Activated CD8-positive, alpha-beta memory T cell treated with anti-CD3 and anti-CD28 coated beads, Interleukin-2, amount 50 U/mL, for 24 hours (primary cell): ENCODE results near the gene MORF4L1.
"Not testable (repeated sequence)": the region's sequence is repeated elsewhere in the genome, so short reads cannot be mapped to it uniquely, and the experiment has no call there.

Experiments
- DNase-seq: peaks from one replicate; pipeline ENCODE4 v3.0.0-alpha.2; 2020; ENCODE audit errors: extremely low read depth

The MORF4L1 gene

DNA sequence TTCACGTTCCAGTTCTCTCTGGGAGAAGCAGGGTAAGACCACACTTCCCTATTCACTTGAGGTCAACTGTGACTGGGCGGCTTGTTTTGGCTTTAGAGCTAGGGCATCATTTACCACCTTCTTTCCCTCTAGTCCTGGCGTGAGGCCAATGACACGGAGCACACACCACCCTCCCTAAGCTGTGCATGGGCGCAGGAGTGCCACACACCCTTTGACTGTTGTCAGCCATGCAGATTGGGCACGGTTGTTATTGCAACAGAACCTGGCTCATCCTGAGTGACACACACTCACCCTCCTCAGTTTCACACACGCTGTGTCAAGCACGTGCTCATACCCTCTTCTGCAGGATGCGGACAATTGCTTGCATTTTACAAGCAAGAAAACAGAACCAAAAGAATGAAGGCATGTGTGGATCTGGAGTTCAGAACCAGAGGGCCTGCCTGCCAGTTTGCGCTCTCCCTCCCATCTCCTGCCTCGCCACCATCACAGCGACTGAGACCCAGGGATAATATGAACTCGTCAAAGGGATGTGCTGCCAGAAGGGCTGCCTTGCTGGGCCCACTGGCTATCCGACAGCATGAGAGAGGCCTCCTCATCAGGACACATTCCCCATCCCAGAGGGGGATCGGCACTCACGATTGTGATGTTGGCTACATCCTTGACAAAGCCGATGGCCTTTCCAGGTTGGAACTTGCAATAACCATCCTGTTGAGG is 54.5 kb downstream of the MORF4L1 start:
- no peak for DNase-seq

DNA sequence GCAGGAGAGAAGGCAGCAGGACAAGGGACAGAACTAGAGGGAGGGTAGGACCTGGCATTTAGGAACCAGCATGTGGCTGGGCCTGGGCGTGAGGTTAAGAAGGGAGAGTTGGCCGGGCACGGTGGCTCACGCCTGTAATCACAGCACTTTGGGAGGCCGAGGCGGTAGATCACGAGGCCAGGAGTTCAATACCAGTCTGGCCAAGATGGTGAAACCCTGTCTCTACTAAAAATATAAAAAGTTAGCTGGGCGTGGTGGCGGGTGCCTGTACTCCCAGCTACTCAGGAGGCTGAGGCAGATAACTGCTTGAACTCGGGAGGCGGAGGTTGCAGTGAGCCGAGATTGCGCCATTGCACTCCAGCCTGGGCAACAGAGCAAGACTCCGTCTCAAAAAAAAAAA is 55.5 kb downstream of the MORF4L1 start:
- DNase-seq = not testable (repeated sequence)

DNA sequence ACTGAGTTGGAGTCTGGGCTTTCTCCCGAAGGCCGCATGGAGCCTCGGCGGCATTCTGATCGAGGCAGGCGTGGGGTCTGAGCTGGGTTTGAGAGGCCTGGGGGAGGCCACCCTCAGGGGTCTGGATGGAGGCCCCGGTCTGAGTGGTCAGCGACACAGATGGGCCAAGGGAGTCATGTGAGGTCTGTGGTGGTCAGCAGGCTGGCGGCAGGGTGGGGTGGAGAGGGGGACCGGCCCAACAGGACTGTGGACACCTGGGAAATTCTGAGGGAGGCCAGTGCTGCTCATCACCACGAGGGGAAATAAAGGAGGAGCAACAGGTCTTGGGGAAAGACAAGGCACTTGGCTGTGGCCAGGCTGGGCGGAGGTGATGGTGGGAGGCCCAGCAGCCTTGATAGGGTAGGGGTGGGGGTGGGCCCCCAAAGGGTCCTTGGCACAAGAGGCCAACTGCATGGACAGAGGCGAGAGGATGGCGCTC is 56.0 kb downstream of the MORF4L1 start:
- DNase-seq = no peak

DNA sequence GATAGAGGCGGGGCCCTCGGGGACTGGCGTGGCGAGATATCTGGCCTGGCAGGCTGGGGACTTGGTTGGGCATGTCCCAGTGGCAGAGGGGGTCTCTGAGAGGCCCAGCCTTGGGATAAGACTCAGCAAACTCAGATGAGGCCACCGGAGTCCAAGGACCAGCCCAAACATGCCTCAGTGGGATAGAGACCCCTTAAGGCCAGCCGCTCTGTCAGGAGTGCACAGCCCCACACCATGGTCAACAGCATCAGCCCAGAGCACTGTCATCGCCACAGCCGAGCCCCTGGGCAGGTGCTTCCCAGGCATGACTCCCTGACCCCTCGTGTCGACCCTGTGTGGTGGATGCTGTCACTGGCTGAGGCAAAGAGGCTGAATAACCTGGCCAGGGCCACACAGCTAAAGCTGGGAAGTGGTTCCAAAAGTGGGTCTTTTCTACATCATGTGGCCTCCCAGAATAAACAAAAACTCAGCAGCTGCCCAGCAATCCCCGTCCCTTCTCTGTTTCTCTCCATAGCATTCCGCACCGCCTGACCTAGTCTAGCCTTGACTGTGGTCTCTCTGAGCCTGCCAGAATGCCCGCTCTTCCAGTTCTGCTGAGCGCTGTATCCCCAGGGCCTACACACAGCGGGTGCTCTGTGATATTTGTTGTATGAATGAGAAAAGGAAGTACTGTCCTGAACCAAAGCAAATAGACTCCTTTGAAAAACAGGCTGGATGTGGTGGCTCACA is 57.0 kb downstream of the MORF4L1 start:
- no peak for DNase-seq

DNA sequence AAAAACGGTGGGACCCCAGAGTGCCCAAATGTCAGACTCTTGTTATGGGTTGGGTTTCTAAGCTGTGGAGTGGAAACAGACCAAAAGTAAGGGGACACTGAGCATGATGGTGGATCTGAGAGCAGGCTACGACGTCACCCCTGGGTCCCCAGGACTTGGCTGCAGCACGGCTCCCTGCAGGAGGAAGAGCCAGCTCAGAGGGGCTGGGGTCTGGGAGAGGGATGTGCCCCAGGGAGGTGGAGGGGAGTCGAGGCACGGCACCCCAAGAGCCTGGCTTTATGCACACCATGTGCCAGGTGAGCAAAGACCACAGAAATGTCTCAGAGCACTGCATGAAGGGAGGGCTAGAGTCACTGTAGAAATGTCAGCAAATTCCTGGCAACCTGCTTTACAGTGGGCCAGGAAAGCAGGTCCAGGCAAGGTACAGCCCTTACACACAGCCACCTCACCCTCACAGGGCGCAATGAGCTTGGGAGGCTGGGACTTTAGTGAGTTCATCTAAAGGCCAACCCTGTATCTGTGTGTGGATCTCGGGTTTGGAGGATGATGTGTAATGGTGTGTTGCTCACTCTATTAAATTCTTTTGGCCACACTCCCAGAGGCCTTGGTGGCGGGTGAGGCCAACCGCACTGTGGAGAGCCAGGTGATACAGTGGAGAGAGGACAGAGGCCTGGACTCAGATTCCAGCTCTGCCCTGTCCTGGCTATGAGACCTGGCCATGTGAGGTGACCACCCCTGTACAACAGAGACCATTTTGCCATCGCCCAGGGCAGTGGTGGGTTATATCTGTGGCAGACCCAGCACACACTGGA is 58.1 kb downstream of the MORF4L1 start:
- no peak for DNase-seq

DNA sequence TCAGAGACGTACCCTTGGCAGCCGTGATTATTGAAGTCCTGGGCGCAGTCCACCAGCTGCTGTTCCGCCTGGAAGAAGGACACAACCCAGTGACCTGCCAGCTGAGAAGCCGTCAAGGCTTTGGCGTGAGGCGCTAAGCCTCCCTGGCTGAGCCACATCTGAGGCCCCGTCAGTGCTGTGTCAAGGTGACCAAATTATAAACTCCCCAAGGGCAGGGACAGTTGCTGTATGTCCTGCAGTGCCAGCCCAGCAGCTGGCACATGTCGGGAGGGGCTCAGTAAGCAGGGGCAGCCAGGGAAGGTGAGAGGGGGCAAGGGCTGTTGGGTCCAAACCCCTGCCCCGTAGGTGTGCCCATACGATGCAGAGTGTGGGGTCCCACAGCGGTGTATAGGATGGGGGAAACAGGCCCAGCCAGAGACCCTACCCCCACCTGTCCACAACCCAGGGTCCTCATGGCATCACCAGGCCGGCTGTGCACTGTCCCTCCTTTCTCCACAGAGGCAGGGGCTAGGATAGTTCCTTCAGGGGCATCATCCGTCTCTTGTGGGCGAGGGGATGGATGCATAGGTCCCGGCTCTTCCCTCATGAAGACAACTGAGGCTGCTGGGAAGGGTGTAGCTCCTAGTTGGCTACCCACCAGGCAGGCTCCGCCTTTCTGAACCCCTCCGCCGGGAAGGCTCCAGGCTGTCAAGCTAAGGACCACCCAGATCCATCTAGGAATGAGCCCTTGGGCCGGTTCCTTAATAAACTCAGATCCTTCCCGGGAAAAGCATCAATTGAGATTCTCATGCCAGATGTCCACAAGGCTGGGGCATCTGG is 59.0 kb downstream of the MORF4L1 start:
- no peak for DNase-seq

DNA sequence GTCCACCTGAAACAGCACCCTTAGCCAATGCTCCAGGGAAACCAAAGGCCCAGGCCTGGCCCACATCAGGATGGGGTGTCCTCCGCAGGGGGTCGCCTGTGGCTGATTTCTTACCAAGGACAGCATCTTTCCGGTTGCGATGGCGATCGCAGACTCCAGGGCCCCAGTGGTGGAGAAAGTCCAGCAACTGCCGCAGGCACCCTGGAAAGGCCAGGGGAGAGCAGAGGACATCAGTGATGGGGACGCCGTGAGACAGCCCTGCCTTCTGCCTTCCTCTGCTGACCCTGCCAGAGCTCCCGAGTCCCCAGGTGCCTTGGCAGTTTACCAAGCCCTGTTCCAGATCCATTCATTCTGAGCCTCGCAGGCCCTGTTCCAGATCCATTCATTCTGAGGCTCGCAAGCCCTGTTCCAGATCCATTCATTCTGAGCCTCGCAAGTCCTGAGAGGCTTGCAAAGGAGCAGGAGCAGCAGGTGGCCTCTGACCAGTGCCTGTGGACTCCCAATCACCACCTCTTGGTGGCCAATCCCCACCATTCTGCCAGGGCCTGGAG is 59.6 kb downstream of the MORF4L1 start:
- no peak for DNase-seq

DNA sequence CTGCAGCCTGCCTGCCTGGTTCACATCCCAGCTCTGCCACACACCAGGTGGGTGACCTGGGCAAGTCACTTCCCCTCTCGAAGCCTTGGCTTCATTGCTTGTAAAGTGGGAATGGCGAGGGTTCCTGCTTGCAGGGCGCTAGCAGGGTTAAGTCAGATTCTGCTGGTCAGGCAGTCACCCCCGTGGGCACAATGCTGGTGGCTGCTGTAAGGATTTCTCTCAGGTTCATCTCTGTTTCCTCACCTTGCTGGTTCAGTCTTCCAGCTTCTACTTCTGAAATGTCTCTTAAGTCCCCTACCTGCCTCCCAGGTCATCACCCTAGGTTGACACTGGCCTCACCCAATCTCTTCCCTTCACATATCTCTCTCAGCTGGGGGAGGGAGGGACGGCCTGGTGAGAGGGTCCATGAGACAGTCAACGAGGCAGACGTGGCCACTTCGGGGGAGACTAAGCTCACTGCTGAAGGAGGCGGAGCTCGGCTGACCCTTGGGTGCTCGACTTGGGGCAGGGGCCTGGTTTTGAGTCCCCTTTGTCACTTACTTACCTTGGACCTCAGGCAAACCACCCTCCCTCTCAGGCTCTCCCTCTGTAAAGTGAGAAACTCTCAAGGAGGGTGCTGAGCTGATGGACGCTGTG is 60.6 kb downstream of the MORF4L1 start:
- DNase-seq = no peak

DNA sequence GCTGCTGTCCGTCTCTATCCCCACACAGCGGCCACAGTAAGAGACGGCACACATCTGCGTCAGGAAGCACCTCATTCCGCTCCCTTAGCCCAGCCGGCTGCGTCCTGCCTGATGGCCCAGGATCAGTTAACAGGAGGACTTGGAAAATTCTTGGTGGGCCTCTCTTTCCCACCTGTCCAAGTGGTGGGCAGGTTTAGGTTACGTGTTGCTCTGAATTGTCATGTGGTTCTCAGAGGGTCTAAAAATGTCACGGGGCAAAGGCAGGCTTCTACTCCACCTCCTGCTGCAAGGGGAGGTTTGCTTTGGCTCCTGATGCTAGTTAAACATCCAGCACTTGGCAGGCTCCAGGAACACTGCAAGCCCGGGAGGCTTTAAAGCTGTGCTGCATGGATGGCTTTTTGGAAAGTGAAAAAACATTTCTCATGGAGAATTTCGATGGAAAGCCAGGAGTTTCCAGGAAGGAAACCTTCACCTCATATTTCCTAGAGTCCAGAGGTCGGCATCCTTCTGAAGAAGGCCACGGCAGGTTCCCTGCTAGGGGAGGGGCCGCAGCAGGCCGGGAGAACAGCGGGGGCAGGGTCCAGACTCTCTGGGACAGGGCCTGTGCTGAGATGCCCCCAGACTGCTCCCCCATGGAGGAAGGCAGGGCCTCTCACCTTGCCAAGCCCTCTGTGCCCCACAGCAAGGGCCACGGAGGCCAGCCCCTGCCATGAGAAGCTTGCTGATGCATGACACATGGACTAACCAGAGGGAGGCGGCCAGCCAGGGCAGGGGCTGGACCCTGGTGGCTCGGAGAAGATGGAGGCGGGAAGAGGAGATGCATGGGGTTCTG is 61.3 kb downstream of the MORF4L1 start:
- no peak for DNase-seq

DNA sequence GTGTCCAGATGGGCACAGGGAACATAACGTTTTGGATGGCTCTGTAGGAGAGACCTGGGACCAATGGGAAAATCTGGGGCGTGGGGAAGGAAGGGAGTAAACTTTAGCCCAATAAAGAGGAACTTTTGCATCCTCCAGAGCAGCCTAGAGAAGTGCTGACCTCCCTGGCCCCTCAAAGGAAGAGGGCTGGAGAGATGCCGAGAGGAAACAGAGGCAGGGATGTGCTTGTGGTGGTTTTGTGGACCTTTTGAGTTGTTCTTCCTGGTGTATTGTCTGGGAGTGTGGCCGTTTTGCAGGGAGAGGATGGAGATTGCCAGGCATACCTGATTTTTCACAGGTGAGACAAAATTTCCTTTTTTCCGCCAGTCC is 61.9 kb downstream of the MORF4L1 start:
- no peak for DNase-seq

DNA sequence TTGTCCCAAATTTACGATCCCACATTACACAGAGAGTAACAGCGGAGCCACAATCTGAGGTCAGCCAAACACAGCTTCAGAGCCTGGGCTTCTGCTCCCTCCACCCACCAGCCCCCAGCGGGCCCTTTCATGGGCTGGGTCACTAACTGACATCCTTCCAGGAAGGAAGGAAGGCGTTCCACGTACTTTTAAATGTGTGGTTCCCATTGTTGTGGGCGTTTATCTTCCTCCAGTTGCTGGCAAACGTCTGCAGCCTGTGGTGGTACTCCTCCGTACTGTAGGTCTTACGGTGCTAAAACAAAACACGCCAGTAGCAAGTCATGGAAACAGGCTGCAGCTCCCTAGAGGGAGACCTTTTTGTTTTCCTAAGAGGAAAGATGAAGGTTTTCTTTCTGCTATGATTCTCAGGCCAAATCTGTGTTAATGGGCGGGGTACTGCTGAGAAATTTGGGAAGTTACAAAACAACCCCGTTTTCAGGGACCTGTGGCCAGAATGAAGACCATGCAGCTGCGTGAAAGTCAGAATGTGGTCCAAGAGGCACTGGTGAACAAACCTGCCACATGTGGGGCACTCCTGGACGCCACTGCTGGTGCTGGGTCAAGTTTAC is 64.5 kb downstream of the MORF4L1 start:
- DNase-seq = no peak

DNA sequence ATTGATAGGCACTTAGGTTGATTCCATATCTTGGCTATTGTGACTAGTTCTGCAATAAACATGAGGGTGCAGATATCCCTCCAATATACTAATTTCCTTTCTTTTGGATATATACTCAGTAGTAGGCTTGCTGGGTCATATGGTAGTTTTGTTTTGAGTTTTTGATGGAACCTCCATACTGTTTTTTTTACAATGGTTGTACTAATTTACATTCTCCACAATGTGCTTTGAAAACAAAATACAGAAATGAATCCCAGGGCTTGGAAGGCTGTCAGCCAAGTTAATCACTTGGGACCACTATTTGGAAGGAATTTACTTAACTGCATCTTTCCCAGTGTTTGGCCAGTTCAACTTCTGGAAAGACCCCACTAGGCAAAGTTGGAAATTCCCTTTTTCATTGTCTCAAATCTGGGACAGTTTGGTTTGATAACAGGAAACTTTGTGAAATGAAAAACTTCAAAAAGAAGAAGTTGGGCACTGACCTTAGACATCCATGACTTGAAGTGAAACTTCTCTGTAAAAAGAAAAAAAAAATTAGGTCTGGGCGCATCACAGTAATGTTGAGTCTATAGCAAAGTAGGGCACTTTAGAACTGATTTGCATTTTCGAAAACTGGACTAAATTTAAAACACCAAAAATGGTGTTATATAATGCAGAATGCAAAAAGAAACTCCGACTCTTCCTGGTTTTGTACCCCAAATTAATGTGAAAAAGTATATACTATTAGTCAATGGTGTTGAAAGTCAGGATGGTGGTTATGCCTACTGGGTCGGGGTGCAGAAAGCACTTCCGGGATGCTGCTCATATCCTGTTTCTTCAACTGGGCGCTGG is 66.2 kb downstream of the MORF4L1 start:
- DNase-seq = no peak

DNA sequence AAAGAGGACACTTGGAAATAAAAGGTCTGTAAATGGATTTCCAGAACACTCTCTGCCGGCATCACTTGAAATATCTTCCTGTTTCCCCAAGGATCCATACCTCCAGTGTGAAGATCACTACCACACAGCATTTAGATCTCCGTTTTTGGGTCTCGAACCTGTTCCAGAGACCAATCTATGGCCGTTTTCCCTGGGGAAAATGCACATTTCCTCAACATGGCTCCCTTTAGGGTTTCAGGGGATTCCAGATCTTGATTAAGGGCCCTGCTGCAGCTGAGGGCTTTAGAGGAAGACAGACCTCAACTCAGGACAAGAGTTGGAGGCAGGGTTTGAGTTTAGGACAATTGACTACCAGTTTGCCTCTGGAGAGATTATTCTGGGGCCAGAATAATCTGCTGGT is 70.1 kb downstream of the MORF4L1 start:
- no peak for DNase-seq

DNA sequence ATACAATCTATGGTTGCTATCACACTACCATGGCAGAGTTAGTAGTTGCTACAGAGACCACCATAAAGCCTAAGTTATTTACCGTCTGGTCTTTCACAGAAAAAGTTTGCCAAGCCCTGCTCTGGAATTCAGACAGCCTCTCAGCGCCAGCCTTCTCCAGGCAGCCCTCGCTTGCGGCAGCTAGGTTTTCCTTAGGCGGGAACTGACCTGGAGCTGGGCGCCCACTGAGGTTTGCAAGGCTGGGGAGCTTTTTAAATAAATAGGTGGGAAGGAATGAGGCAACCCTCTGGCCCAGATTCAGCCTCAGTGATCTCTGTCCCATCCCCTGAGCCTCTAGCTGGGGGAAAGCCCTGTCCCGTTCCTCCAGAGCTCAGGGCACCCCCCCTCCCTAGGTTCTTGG is 71.0 kb downstream of the MORF4L1 start:
- DNase-seq = no peak

DNA sequence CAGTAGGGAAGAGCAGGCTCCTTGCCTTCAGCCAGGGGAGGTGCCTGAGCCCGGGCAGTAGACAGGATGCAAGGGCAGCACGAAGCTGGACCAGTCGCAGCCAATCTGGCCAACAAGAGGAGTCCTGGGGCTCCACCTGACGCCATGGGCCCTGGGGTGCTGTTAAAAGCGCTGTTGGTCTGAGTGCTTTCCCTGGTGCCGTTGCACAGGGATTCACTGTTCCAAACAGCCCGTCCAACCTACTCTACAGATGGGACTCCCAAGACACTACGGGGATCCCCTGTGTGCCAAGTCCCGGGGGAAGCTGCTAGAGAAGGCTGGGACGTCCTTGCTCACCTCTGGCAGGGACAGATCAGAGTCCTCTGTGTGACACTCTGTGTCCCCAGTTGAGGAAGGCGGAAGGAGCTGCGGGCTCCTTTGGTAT is 71.5 kb downstream of the MORF4L1 start:
- DNase-seq = no peak

DNA sequence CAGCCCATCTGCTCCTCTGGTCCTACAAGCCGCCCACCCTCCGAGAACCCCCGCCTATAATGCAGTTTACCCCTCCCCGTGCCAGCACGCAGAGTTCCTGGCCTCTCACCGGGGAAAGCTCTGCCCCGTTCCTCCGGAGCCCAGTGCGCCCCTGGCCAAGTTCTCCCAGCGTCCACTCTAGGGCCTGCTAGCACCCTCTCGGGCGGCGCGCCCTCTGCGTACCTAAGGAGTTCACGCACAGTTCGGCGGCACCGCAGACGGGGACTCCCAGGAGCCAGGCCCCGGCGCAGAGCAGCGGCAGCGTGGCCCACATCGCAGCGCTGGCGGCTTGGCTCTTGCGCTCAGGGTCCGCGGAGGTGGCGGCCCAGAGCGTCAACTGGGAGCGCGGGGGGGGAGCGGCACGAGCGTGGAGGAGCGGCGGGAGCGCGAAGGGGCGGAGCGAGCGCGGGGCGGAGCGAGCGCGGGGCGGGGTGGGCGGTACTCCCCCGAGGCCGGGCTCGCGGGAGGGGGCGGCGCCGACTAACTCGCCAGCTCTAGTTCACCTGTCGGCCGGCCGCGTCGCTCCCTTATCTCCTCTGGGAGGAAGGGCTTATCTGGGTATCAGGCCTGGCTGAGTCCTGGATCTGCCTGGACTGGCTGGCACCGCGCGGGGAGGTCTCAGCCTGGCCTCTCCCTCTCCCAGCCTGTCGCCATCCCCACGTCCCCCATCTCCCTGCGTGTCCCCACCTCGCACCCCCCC is 72.1 kb downstream of the MORF4L1 start, which contains the start of gene CTSH:
CTSH (minus strand) TSS at position 378 of the 739 bp plus-strand sequence; CDS start at position 313, 65 bp downstream.
- peak; percentile 31 for DNase-seq

DNA sequence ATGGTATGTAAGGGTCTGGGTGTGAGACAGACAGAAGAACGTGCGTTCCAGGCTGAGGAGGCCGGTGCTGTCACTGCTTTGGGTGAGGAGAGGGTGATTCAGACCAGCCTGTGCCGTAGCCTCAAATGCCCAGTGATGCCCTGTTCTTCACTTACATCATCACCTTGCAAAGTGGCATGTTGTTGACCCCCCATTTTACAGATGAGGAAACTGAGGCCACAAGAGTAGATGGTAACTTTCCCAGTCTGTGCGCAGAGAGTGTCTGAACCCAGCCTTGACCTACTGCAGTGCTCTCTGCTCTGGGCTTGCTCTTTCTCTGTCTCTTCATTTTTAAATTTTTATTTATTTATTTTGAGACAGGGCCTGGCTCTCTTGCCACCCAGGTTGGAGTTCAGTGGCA is 73.8 kb downstream of the MORF4L1 start:
- DNase-seq = no peak

DNA sequence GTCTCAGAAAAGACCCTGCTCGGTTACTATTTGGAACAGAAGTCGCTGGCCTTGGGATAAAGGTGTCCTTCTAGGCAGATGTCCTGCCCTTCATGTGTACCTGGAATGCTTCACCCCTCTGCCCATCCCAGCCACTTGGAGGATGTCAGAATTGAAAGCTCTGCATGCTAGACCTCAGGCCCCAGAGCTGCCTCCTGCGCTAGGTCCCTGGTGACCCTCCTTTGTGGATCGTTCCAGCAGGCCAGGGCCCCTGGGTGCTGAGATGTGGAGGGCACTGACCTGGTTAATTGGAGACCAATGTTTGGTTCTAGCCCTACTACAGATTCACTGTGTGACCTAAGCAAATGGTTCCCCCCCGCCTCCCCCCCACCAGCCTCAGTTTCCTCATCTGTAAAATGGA is 74.8 kb downstream of the MORF4L1 start:
- DNase-seq = no peak
